ENCODE data around the gene CNTN2.

The CNTN2 gene

GRCh38 chr1:205025239-205025638 is 17.8 kb upstream of the CNTN2 start:
- DNase-seq, result no peak

DNA sequence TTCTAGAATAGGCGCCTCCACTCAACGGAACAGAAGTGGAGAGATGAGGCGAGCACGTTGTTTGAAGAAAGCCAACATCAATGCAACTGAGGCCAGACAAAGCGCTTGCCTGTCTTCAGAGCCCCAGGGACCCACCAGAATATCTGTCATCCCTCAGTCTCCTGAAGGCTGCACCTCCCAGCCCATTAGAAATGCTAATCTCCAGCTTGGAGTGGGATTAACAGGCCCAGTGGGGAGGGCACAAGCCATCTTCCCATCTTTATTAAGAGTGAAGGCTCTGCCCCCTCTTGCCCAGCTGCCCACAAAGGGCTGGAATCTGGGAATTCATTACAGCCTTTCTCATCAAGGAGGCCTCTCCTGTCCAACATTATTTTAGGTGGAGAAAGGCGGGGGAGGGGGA is 16.8 kb upstream of the CNTN2 start:
- DNase-seq, result no peak

DNA sequence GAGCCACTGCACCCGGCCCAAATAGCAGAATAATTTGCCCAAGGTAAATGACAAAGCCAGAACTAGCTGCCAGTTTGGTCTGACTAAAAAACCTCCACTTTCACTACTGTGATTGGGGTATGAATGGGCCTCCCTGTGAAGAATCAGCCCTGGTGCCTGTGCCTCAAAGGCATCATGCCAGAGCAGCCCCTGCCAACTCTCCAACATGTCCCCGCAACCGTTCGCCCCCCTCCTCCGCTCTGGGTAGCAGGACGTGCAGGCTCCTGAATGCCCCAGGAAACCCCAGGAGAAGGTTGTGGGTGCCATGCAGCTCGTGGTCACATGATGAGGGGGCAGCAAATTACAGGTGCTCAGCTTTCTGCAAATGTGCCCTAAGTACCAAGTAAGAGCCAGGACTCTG is 14.6 kb upstream of the CNTN2 start:
- DNase-seq, result no peak

GRCh38 chr1:205028924-205029323 is 14.1 kb upstream of the CNTN2 start:
- no peak for DNase-seq

- no peak for DNase-seq
Measured at GRCh38 chr1:205030241-205030640, 12.8 kb upstream of the CNTN2 start.

- DNase-seq, result no peak
Measured at GRCh38 chr1:205030896-205031295, 12.1 kb upstream of the CNTN2 start.

- no peak for DNase-seq
Measured at GRCh38 chr1:205032508-205032907, 10.5 kb upstream of the CNTN2 start.

GRCh38 chr1:205037539-205037938 is 5.5 kb upstream of the CNTN2 start:
- DNase-seq, result no peak

GRCh38 chr1:205038132-205038786 is 4.8 kb upstream of the CNTN2 start:
- no peak for DNase-seq

- no peak for DNase-seq
Measured at GRCh38 chr1:205041001-205041715, 1.9 kb upstream of the CNTN2 start.

DNA sequence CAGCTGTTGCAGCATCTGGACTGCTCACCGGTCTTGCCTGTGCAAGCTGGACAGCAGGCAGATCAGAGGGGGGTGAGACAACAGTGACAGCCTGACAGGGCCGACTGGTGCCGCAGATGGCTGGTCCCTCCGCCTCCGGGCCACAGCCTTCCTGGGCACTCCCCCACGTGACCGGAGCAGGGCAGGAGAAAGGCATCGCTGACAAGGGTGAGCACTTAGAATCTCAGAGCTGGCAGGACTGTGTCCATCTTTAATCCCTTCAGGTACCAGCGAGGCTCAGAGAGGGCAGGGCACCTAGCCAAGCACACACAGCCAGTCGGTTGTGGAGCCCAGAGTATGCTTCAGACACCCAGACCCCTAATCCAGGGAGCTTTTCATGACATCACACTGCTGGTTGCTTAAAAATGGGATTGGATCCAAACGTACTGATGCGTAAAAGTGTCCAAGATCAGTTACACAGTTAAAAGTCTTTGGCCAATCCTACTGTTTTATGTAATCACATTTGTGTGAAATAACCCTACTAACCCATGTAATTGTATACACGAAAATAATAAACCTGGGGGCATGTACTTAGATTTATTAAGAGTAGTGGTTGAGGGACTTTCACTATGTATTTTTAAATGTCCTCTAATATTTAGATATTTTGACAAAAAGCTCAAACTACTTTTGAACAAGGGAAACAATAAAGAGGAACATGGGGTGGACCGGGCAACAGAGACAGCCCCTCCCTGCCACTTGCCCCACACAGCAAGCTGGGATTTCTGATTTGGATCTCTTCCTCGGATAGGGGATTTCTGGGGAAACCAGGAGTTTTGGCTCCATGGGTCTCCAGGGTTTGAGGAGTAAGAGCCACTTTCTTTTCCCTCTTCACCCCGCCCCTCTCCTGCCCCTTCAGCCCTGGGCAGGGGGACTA is 758 bp upstream of the CNTN2 start:
- no peak for DNase-seq

DNA sequence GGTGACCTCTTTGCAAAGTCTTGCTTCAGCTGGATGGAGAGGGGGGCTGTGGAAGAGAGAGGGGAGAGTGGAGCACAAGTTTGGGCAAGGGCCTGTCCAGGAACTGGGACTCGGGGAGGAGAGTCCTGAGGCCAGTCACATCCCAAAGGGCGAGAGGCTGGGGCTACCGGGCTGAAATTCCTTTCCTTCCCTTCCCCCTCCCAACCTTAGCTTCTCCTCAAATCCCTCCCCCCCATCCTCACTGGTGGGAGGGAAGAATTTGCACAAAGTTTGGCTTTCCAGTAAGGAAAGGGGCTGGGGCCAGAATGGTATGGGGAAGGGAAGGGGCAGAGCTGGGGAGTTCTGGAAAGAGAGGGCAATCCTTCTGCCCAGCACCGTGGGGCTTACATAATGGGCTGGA is 854 bp downstream of the CNTN2 start:
- DNase-seq, result no peak

DNA sequence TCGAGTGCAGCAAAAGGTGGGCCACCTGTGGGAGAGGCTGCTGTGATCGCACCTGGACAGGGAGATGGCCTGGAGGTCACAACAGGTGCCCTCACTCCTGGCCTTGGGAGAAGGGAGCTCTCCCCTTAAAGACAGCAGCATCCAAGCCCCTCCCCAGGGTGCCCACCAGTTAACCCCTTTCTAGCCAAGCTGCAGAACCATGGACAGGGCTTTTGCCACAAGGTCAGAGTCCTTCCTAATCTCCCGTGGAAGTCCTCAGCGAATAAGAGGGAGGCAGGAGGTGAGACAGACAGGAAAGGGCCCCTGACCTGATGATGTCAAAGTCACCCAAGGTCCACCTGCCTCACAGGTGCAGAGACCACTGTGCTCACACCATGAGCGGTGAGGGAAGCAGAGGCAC is 1.7 kb downstream of the CNTN2 start:
- no peak for DNase-seq

GRCh38 chr1:205045146-205045545 is 2.1 kb downstream of the CNTN2 start:
- no peak for DNase-seq

DNA sequence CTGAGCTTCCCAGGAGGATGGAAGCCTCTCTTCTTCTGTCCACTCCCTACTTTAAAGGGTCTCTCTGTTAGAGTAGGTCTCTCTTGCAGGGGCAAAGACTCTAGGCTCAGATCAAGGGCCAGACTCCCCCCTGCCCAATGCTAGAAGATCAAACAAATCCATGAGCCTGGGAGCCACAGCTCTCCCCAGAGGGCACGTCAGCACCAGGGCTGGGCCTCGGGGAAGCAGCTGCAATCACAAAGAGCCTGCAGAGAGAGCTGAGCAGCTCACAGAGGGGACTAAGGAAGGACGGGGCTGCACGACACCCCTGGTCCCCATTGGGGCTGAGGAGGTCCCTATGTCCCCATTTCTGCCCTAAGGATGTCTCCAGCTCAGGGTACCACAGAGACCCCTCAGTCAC is 3.9 kb downstream of the CNTN2 start:
- no peak for DNase-seq

GRCh38 chr1:205047764-205048231 is 4.8 kb downstream of the CNTN2 start:
- DNase-seq, result no peak

GRCh38 chr1:205048382-205048781 is 5.4 kb downstream of the CNTN2 start:
- no peak for DNase-seq

DNA sequence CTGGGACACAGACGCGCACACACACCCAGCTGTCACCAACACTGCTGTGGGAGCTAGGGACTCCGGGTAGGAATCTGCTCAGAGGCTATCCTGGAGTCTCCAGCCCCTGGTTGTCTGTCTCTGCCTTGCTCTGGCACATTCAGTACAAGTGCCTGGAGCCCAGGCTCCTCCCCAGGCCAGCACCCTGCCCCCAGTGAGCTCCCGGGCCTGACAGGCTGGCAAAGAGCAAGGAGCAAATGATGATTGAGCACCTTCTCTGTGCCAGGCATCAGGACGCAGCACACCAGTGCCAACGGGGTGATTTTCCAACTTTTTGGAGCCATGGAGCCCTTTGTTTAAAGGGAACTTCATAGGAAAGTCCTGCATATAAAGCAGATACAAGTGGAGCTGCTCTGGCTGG is 6.5 kb downstream of the CNTN2 start:
- no peak for DNase-seq

- DNase-seq, result no peak
Measured at GRCh38 chr1:205052690-205053089, 9.7 kb downstream of the CNTN2 start.

DNA sequence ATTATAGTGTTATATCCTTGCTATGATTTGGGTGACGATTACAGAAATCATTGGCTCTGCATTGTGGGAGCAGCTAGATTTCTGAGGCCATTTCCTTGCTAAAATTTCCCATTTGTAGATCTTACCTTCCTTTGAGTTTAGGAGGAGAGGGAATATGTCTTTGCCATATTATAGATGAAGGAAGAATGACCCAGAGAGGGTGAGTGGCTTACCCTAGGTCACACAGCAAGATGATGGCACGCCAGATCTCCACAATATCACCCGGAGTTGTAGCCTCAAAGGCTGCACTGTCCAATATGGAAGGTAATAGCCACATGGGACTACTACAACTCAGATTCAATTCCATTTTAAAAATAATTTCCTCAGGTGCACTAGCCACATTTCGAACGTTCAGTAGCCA is 10.3 kb downstream of the CNTN2 start:
- DNase-seq, result no peak

- no peak for DNase-seq
Measured at GRCh38 chr1:205054013-205054412, 11.0 kb downstream of the CNTN2 start.

GRCh38 chr1:205056188-205056611 is 13.2 kb downstream of the CNTN2 start:
- no peak for DNase-seq

DNA sequence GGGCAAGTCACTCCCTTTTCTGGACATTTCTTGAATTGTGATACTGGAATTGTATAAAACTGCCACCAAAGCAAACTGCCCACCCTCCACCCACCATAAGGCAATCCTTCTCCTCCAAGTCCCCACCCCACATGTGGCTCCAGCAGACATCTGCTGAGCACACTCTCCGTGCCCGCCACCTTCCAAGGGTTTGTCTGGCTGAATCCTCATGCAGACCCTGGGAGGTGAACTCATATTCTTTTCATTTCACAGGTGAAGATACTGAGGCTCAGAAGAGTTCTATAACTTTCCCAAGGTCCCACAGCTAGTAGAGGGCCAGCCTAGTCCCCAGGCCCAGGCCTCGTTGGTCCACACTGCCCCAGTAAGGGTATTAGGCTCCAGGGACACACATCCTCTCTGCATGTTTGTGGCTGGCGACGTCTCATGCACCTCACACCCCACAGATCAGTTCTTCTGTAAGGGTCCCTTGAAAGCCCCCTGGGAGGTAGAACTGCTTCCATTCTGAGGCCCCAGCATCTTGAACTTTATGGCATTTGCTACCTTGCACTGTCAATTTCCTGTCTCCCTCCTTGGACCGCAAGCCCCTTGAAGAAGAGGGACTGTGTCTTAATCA is 14.1 kb downstream of the CNTN2 start:
- DNase-seq, result no peak
